Activated naive CD4-positive, alpha-beta T cell treated with anti-CD3 and anti-CD28 coated beads, Interleukin-2, amount 50 U/mL, for 24 hours (primary cell): ENCODE results near the gene TEKT1.
"Not testable (repeated sequence)": the region's sequence is repeated elsewhere in the genome, so short reads cannot be mapped to it uniquely, and the experiment has no call there.

Experiments
- H3K27ac Mint-ChIP-seq: one replicate; pipeline ENCODE4 v1.8.0; 2021; ENCODE audit warnings: mild to moderate bottlenecking, mixed read lengths
- H3K27me3 Mint-ChIP-seq: one replicate; pipeline ENCODE4 v1.8.0; 2021; ENCODE audit warnings: mixed read lengths
- H3K36me3 Mint-ChIP-seq: one replicate; pipeline ENCODE4 v1.8.0; 2021; ENCODE audit warnings: mixed read lengths
- H3K4me1 Mint-ChIP-seq: one replicate; pipeline ENCODE4 v1.8.0; 2021; ENCODE audit warnings: mixed read lengths
- H3K4me3 Mint-ChIP-seq: one replicate; pipeline ENCODE4 v1.8.0; 2021; ENCODE audit warnings: mild to moderate bottlenecking, mixed read lengths
- H3K9me3 Mint-ChIP-seq: one replicate; pipeline ENCODE4 v1.8.0; 2021; ENCODE audit warnings: mixed read lengths

TEKT1 gene

DNA sequence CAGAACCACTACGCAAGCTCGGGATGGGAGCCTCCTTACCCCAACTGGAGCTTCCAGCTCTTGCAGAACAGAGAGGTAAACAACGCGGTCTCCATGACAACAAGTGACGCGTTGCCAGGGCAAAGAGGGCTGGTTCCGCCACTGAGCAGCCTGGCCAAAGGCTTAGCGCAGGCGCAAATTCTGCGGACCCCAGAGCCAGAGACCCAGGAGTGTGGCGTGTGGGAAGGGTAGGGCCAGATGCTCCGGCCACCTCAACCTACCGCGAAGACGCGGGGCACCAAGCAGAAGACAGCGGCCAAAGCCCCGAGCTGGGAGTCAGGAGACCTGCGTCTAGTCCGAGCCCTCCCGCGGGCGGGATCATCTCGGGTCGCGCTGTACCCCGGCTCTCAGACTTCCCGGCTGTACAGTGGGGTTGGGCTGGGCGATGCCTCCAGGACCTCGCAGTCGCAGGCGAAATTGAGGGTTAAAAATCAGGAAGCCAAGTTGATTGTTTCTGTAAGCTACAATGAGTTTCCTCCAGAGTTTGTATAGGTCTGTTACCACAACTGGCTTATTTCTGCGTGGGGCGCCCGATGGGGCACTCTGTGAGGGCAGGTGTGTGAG lies at the start of gene TEKT1:
TEKT1 (minus strand) TSS at position 69 of the 603 bp plus-strand sequence. CDS start 1,353 bp downstream, outside the sequence.
- peak within 1 kb of the TSS; percentile 83 for H3K4me3 Mint-ChIP-seq
- peaks cover 42% of the 10 kb centered on the region for H3K27me3 Mint-ChIP-seq
- H3K9me3 Mint-ChIP-seq: no peaks in the 10 kb centered on the region
- H3K4me1 Mint-ChIP-seq: peaks cover 18% of the 10 kb centered on the region
- H3K27ac Mint-ChIP-seq: peak within 1 kb of the TSS; percentile 73
- peaks cover 2% of the 10 kb centered on the region for H3K36me3 Mint-ChIP-seq

DNA sequence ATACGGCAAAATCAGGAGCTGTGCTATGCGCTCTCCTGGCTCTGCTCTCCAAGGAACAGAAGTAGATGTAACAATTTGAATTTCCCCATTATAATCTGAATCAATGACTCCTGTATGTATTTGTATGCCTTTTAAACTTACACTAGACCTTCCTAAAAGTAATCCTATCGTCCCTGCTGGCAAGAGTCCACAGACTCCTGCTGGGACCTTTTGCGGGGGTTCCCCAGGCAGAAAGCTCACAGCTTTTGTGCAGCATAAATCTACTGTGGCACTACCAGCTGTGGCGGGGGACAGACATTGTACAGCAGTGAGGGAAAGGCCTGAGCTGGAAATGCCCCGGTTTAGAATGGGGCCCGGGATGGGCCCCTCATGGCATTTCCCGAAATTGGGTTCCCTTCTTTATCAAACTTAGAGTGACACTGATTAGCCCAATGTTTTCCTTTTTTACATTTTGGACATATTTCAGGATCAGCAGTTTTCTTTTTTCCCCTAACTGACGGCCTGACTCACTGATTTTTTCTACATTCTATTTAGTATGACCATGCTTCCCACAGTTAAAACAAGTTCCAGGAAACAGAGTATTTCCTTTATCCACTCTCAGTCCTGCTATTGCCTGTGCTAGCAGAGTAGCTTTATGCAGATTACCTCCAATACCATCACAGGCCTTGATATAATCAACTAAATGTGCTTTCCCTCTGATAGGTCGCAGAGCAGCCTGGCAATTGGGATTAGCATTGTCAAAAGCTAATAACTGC lies 47.9 kb upstream of the TEKT1 start:
- not testable (repeated sequence) for H3K27me3 Mint-ChIP-seq, H3K36me3 Mint-ChIP-seq, H3K27ac Mint-ChIP-seq, H3K9me3 Mint-ChIP-seq, H3K4me3 Mint-ChIP-seq, H3K4me1 Mint-ChIP-seq

DNA sequence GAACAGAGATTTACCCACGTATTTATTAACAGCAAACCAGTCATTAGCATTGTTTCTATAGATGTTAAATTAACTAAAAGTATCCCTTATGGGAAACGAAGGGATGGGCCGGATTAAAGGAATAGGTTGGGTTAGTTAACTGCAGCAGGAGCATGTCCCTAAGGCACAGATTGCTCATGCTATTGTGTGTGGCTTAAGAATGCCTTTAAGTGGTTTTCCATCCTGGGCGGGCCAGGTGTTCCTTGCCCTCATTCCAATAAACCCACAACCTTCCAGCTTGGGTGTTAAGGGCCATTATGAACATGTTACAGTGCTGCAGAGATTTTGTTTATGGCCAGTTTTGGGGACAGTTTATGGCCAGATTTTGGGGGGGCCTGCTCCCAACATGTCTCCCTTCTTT lies 43.7 kb upstream of the TEKT1 start:
- not testable (repeated sequence) for H3K4me3 Mint-ChIP-seq, H3K27me3 Mint-ChIP-seq, H3K9me3 Mint-ChIP-seq, H3K27ac Mint-ChIP-seq, H3K36me3 Mint-ChIP-seq, H3K4me1 Mint-ChIP-seq

DNA sequence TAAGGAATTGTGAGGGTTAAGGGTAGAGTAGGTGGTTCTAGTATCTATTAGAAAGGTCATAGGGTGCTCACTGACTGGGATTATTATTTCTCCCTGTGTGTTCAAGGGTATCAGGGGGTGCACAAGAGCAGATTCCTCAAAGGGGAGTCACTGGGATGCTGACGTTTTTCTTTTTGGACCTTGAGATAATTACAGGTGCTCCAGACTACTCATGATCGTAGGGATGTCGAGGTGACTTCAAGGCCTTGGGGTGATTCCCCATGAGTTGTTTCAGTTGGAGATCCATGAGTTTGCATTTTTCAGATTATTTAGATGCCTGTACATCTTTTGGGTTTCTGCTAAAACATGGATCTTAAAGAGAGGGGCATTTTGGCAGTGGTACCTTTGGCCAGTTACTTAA lies 41.4 kb upstream of the TEKT1 start:
- Mint-ChIP-seq H3K27me3 (peaks cover 10% of the 10 kb centered on the region), H3K4me3 (no peak overlapping the region), H3K9me3 (no peaks in the 10 kb centered on the region), H3K4me1 (no peaks in the 10 kb centered on the region), H3K36me3 (no peaks in the 10 kb centered on the region), H3K27ac (no peak overlapping the region)

- Mint-ChIP-seq H3K27me3 (peaks cover 11% of the 10 kb centered on the region), H3K9me3 (no peaks in the 10 kb centered on the region), H3K27ac (no peak overlapping the region), H3K36me3 (no peaks in the 10 kb centered on the region), H3K4me3 (no peak overlapping the region), H3K4me1 (no peaks in the 10 kb centered on the region)
Observed at GRCh38 chr17:6870841-6871240, 39.3 kb upstream of the TEKT1 start.

DNA sequence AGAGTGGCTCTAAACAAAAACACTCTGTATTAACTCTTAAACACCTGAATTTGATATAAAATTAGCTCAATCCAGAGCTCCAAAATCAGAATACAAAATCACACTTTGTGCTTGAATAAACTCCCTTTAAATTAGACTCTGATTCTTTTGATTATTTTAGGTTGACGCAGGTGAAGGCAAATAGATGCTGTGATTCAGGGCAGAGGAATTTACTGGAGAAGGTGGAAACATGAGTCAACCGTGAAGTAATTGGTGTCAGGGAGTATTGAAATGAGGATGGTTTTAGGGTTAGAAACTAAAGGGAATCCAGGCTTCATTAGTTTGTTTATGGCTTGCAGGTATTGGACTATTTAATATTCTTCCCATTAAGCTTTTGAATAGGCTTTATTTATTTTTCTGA lies 37.1 kb upstream of the TEKT1 start:
- Mint-ChIP-seq H3K27me3 (peaks cover 13% of the 10 kb centered on the region), H3K36me3 (no peaks in the 10 kb centered on the region), H3K9me3 (no peaks in the 10 kb centered on the region), H3K4me1 (peaks cover 4% of the 10 kb centered on the region), H3K4me3 (no peak overlapping the region), H3K27ac (peak overlapping the region; percentile 43)

DNA sequence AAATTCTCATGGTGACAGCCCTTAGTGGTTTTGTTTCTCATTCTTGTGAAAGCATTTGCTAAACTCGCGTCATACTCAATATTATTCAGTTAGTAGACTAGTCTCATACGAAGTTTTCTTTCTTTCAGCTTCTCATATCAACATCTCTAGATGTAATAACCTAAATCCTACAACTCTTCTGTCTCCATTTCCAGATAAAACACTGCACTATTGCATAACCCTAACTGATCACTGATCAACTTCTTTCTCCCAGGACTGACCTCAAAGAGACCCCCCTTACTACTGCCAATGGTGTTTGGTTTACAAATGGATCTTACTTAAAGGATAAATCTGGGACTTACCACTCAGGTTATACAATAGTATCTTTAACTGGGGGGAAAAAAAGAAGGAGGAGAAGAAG lies 36.3 kb upstream of the TEKT1 start:
- no peak overlapping the region for H3K27ac Mint-ChIP-seq
- H3K4me3 Mint-ChIP-seq: no peak overlapping the region
- no peaks in the 10 kb centered on the region for H3K36me3 Mint-ChIP-seq
- H3K4me1 Mint-ChIP-seq: peaks cover 10% of the 10 kb centered on the region
- H3K9me3 Mint-ChIP-seq: no peaks in the 10 kb centered on the region
- peaks cover 13% of the 10 kb centered on the region for H3K27me3 Mint-ChIP-seq

- H3K36me3 Mint-ChIP-seq: no peaks in the 10 kb centered on the region
- peaks cover 28% of the 10 kb centered on the region for H3K4me1 Mint-ChIP-seq
- H3K4me3 Mint-ChIP-seq: no peak overlapping the region
- H3K27me3 Mint-ChIP-seq: peaks cover 2% of the 10 kb centered on the region
- H3K9me3 Mint-ChIP-seq: no peaks in the 10 kb centered on the region
- H3K27ac Mint-ChIP-seq: no peak overlapping the region
Observed at GRCh38 chr17:6862825-6863224, 31.3 kb upstream of the TEKT1 start.

- H3K4me3 Mint-ChIP-seq: no peak overlapping the region
- H3K27ac Mint-ChIP-seq: no peak overlapping the region
- peaks cover 28% of the 10 kb centered on the region for H3K4me1 Mint-ChIP-seq
Observed at GRCh38 chr17:6862122-6862521, 30.6 kb upstream of the TEKT1 start.

DNA sequence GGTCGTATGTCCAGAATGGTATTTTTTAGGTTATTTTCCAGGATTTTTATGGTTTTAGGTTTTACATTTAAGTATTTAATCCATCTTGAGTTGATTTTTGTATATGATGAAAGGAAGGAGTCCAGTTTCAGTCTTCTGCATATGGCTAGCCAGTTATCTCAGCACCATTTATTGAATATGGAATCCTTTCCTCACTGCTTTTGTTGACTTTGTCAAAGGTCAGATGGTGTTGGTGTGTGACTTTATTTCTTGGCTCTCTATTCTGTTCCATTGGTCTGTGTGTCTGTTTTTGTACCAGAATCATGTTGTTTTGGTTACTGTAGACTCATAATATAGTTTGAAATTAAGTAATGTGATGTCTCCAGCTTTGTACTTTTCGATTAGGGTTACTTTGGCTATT lies 26.4 kb upstream of the TEKT1 start:
- H3K36me3 Mint-ChIP-seq: no peaks in the 10 kb centered on the region
- H3K4me3 Mint-ChIP-seq: no peak overlapping the region
- H3K4me1 Mint-ChIP-seq: peaks cover 34% of the 10 kb centered on the region
- peaks cover 2% of the 10 kb centered on the region for H3K27me3 Mint-ChIP-seq
- H3K27ac Mint-ChIP-seq: no peak overlapping the region
- H3K9me3 Mint-ChIP-seq: no peaks in the 10 kb centered on the region

More at GRCh38 chr17:6862122-6862521, 30.6 kb upstream of the TEKT1 start:
- peaks cover 2% of the 10 kb centered on the region for H3K27me3 Mint-ChIP-seq
- H3K9me3 Mint-ChIP-seq: no peaks in the 10 kb centered on the region
- no peaks in the 10 kb centered on the region for H3K36me3 Mint-ChIP-seq

- peaks cover 2% of the 10 kb centered on the region for H3K27me3 Mint-ChIP-seq
- no peak overlapping the region for H3K27ac Mint-ChIP-seq
- peaks cover 29% of the 10 kb centered on the region for H3K4me1 Mint-ChIP-seq
- H3K36me3 Mint-ChIP-seq: no peaks in the 10 kb centered on the region
- no peak overlapping the region for H3K4me3 Mint-ChIP-seq
- no peaks in the 10 kb centered on the region for H3K9me3 Mint-ChIP-seq
Observed at GRCh38 chr17:6857336-6857735, 25.8 kb upstream of the TEKT1 start.

DNA sequence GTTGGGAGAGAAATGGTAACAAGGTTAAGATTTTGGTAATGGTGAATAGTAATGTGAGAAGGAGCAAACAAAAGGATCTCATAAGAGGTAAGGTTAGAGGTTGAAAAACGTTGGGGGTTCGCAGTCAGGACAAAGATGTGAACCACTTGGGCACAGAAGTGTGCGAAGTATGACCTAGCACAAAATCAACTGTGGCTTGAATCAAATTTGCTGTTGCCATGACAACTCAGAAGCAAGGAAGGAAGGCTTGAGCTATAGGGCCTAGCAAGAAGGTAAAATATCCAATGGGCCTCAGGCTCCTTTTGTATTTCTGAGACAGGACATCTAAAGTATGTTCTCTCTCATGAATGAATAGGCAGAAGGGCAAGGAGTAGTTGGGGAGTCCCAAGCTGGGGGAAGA lies 24.5 kb upstream of the TEKT1 start:
- no peaks in the 10 kb centered on the region for H3K36me3 Mint-ChIP-seq
- H3K9me3 Mint-ChIP-seq: no peaks in the 10 kb centered on the region
- H3K27me3 Mint-ChIP-seq: peaks cover 2% of the 10 kb centered on the region
- H3K4me3 Mint-ChIP-seq: no peak overlapping the region
- peaks cover 26% of the 10 kb centered on the region for H3K4me1 Mint-ChIP-seq
- no peak overlapping the region for H3K27ac Mint-ChIP-seq

DNA sequence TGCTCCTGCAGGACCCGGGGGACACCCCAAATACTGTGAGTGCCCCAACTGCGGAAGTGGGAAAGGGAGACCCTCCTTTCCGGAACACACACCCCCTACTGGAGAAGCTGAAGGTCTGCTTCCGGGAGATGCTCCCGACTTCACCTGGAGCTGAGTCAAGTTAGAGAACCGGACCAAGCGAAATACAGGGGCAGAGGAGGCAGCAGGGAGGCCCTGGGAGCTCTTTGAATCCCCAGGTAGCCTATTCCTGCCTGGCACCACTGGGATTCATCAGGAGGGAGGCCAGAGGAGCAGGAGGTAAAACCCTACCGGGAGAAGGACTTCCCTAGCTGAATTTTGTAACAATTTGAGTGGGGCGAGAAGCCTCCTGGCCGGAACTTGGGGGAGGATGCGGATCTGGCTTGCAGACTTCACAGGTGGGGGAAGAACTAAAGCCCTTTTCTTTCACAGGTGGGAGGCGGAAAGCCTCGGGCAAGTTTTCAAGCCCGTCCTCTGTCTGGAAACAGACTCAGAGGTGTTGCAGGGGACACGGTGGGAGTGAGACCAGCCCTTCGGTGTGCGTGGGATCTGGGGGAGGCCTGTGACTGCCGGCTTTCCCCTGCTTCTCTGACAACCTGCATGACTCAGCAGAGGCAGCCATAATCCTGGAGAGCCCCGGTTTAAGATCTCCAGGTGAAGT lies 22.4 kb upstream of the TEKT1 start:
- Mint-ChIP-seq H3K27me3 (peaks cover 8% of the 10 kb centered on the region), H3K9me3 (no peaks in the 10 kb centered on the region), H3K27ac (no peak overlapping the region), H3K4me1 (peaks cover 21% of the 10 kb centered on the region), H3K36me3 (no peaks in the 10 kb centered on the region), H3K4me3 (peak overlapping the region; percentile 67)

DNA sequence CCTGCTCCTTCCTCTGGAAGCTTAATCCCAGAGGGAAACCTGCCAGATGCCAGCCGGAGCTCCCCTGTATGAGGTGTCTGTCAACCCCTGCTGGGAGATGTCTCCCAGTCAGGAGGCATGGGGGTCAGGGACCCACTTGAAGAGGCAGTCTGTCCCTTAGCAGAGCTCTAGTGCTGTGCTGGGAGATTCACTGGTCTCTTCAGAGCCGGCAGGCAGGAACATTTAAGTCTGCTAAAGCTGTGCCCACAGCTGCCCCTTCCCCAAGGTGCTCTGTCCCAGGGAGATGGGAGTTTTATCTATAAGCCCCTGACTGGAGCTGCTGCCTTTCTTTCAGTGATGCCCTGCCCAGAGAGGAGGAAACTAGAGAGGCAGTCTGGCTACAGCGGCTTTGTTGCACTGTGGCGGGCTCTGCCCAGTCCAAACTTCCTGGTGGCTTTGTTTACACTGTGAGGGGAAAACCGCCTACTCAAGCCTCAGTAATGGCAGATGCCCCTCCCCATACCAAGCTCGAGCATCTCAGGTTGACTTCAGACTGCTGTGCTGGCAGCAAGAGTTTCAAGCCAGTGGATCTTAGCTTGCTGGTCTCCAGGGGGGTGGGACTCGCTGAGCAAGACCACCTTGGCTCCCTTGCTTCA lies 17.1 kb upstream of the TEKT1 start:
- peaks cover 10% of the 10 kb centered on the region for H3K27me3 Mint-ChIP-seq
- not testable (repeated sequence) for H3K4me3 Mint-ChIP-seq, H3K36me3 Mint-ChIP-seq, H3K4me1 Mint-ChIP-seq, H3K9me3 Mint-ChIP-seq, H3K27ac Mint-ChIP-seq

GRCh38 chr17:6846138-6846537 lies 14.6 kb upstream of the TEKT1 start:
- not testable (repeated sequence) for H3K27ac Mint-ChIP-seq, H3K4me1 Mint-ChIP-seq, H3K9me3 Mint-ChIP-seq, H3K4me3 Mint-ChIP-seq, H3K36me3 Mint-ChIP-seq
- peaks cover 16% of the 10 kb centered on the region for H3K27me3 Mint-ChIP-seq

DNA sequence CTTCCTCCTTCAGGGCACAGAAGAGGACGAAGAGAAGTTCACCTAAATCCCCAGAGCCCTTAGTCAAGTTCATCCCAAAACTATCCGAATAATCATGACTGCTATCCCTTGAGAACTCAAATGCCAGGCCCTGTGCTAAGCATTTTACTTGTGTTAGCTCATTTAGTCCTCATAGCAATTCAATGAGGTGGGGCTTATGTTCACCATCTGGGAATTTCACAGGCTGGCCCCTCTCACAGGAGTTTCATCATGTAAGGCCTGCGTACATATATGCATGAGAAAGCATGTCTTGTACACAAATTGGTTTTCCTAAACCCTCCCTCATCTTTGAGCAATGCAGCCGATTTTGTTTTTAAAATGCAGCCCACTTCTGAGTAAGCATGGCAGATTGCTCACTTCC lies 12.9 kb upstream of the TEKT1 start:
- H3K27ac Mint-ChIP-seq: peak overlapping the region; percentile 24
- peaks cover 15% of the 10 kb centered on the region for H3K27me3 Mint-ChIP-seq
- not testable (repeated sequence) for H3K9me3 Mint-ChIP-seq, H3K4me3 Mint-ChIP-seq, H3K4me1 Mint-ChIP-seq, H3K36me3 Mint-ChIP-seq
